Measurements from ENCODE around the gene BNIPL. TPM values are rescaled to one million over a fixed set of nuclear protein-coding genes. Genes with fewer than 3 reads are reported as not detected.

BNIPL gene
- total RNA-seq, 1 donor from 2014 or later, result 0.43 TPM

DNA sequence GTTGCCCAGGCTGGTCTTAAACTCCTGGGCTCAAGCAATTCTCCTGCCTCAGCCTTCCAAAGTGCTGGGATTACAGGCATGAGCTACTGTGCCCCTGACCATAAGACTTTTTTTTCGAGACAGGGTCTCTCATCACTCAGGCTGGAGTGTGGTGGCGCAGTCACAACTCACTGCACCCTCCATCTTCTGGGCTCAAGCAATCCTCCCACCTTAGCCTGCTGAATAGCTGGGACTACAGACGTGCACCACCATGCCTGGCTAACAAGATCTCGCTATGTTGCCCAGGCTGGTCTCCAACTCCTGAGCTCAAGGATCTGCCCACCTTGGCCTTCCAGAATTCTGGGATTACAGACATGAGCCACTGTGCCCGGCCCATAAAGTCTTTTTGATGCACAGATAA lies 13.1 kb downstream of the BNIPL start:
- intact Hi-C loops (cut with DNase I), result no loop called here
- DNase-seq (no peak), ATAC-seq (ENCODE audit: poor library complexity) (no peak)

DNA sequence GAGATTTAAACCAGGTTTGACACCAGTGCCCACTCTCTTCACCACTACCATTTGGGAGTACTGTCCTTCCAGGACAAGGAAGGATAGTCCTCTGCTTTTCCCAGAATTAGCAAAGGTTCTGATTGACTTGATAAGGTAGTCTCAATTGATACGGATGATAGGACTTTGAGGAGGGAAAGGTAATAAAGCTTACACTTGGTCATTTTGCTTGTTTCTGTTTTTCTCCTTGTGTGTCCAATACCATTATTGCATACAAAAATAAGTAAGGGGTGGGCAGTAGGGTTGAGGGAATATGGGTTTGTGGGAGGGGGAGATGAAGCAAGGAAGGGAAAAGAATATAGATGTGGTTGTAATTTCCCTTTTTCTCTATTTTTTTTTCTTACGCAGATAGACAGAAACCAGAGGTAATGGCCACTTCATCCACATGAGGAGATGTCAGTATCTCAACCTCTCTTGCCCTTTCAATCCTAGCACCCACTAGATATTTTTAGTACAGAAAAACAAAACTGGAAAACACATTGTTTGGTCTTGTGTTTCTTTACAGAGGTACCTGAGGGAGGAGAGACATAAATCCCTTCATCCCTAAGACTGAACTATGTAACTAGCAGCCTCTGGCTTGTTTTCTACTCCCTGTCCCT lies 13.8 kb downstream of the BNIPL start:
- ATAC-seq (ENCODE audit: poor library complexity) (no peak), DNase-seq (no peak)
- intact Hi-C loops (cut with DNase I), result no loop called here

DNA sequence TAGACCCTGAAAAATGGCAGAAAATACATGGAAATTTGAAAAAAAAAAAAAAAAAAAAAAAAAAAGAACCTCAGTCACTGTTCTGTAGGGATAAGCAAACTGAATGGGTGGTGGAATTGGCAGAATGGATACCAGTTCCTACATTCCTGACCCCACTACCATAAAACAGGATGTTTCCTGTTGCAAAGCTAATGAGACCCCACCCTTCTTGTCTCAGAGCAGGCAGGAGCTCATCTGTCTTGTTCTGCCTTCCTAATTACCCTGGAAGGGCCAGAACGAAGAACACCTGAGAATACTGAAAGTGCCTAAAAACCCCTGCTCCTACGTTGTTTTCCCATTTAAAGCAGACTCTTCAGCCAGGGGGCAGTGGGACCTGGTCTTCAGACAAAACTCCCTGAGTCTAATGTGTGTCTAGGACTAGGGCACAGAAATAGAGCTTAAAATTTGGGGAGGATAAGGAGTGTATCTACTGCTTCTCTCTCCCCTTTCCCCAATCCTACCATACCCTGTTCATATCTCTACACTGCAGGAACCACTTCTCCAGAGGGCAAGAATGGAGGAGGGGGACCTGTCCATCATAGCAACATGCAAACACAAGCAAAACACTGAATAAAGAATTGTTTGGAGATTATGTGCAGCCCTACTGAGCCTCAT lies 15.1 kb downstream of the BNIPL start:
- no peak for DNase-seq
- ATAC-seq (ENCODE audit: poor library complexity), result no peak

DNA sequence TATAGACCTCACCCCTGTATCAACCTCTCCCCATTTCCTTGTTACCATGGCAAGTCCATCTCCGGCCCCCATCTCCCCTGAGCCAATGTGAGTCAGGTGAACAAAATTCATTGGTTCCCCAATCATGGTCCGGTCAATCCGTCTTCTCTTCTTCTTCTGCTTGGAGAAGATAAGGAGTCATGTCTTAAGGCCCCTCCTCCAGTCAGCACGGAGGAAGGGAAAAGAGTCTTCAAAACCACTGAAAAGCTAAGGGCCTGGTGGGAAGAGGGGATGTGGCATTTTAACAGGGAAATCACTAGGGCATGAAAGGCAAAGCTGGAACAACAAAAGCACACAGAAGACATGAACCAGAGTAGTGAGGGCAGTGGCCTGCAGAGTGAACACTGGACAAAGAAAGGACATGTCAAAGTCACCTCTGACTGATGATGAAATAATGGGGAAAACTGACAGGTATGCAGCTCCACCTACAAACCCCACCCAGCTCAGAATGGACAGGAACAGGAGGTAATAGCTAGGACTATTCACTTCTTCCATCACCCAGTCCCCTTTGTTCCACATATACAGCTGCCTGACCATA lies 18.7 kb downstream of the BNIPL start:
- no peak for ATAC-seq (ENCODE audit: poor library complexity)
- DNase-seq, result no peak
- intact Hi-C loops (cut with DNase I), result no loop called here

More for the DNA sequence above, 15.1 kb downstream of the BNIPL start:
- intact Hi-C loops (cut with DNase I), result no loop called here

DNA sequence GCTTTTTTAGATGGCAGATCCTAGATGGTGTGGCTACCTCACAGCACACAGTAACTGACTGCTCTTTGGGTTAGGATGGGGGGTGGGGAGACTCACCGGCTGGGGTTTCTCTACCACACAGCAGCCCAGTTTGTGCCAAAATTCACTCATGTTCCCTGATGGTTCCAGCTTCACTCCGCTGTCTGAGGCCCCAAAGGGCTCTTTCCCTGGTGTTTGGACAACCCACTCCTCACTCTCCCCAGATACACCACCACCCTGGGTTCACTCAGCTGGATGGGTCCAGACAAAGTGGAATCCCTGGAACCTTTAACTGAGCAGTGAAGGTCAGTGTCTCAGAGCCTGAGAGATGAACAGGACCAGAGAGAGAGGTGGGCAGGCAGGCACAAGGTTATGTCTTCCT lies 19.2 kb downstream of the BNIPL start:
- no peak for ATAC-seq (ENCODE audit: poor library complexity)
- no peak for DNase-seq
- intact Hi-C loops (cut with DNase I), result no loop called here

DNA sequence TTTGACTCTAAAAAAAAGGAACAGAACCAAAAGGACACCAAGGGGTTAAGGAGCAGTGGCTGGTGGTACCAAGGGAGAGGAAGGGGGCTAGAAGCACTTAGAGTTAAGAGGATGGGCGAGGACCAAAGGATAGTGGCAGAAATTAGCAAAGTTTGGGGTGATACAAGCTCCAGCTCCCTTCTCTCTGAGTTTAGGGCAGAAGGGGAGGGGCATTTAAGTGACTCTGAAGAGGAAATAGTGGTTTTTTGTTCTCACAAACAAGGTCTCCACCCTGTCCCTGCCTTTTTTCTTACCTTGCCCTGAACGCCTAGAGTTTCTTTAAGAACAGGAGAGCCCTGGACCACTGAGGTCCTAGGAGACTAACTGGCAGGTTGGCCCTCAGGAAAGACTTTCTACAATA lies 19.8 kb downstream of the BNIPL start:
- DNase-seq (no peak), ATAC-seq (ENCODE audit: poor library complexity) (no peak)
- intact Hi-C loops (cut with DNase I), result no loop called here

DNA sequence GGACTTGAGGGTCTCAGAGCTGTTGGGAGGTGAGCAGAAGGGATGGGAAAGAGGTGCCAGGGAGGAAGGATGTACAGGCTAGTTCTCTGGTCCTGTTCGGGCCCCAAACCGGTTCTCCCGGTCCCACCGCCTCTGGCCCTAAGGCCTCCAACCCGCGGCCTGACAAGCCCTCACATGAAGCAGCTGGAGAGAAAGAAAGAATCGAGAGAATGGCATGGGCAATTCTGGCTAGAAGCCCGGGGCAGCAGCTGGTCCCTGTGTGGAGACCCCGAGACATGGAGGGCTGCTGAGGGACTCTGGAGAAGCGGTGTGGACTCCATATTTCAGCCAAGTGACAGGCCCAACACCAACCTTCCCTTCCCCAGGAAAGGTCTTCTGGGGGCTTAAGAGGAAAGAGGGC lies 22.3 kb downstream of the BNIPL start:
- DNase-seq (peak; percentile 44), ATAC-seq (ENCODE audit: poor library complexity) (peak; percentile 2)
- intact Hi-C loops (cut with DNase I), result no loop called here

DNA sequence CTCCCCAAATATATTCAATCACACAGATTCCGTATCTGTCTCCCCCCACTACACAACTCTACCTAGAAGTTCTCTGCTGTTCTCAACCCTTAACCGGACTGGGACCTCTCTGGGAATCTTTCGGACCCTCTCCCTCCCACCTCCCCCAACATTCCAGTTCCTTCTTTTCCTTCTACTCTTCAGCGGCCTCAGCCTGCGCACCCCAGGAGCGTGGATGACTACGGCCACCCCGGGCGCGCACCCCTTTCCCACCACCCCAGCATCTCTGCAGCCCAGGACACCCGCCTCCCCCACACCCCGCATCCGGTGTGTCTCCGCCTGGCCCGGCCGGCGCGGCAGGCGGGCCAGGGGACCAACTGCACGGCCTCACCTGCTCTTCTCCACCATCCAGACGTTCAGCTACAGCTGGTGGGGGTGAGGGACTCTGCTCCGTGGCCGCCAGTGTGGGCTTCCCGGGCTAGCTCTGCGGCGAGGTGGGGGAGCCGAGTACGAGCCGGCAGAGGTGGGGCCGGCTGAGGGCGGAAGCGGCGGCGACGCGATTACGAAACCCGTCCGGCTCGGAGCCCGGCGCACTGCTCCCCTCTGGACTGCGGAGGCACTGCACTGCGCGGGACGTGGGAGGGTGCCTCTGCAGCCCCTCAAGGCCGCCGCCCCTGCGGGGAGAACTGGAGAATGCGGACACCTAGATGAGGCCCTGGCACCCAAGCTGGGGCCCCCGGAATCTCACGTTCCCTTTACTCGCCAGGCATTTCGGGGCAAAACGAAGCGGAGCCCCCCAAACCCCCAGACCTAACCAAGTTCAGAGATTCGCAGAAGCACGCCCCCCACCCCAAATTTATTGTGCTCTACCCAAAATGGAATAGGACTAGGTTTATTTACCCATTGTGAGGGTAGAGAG lies 23.0 kb downstream of the BNIPL start, which contains the start of gene CDC42SE1:
TSS of gene CDC42SE1 (minus strand) at position 514 of the 898 bp plus-strand sequence. CDS start 3,892 bp downstream, outside the sequence.
- DNase-seq (peak; percentile 92), ATAC-seq (ENCODE audit: poor library complexity) (peak; percentile 97)
- intact Hi-C loops (cut with DNase I), result no loop called here

DNA sequence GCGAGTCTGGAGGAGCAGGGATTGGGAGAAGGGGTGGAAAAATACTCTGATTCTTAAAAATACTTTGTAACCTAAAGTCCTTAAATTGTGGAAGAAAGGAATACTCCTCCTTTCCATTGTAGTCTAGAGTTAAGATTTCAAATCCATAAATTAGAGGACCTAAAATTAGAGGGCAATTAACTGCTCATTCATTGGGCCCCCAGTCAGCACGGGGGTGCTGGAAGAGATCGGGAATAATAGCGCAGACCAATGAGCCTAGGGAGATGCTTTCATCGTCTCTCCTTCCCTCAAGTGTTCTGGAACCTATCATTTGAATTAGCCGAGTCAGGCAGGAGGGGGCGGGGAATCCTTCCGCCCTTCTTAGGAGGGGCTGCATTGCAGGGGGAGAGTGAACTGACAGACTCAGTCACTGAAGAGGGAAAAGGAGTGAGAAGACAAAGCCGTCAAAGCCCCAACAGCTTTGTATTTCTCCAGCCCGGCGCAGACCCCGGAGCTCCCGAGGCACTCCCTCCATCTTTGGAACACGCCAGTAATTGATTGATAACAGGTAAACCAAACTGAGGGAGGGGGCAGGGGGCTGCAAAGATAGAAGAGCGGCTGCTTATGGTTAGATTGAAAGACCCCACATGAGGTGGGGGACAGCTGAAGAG lies 23.7 kb downstream of the BNIPL start, which contains the start of gene MLLT11:
TSS of gene MLLT11 (plus strand) at position 391 of the 650 bp plus-strand sequence. CDS start 6,828 bp downstream, outside the sequence.
- ATAC-seq (ENCODE audit: poor library complexity), result peak; percentile 54
- intact Hi-C loops (cut with DNase I), result no loop called here
- DNase-seq, result peak; percentile 45

DNA sequence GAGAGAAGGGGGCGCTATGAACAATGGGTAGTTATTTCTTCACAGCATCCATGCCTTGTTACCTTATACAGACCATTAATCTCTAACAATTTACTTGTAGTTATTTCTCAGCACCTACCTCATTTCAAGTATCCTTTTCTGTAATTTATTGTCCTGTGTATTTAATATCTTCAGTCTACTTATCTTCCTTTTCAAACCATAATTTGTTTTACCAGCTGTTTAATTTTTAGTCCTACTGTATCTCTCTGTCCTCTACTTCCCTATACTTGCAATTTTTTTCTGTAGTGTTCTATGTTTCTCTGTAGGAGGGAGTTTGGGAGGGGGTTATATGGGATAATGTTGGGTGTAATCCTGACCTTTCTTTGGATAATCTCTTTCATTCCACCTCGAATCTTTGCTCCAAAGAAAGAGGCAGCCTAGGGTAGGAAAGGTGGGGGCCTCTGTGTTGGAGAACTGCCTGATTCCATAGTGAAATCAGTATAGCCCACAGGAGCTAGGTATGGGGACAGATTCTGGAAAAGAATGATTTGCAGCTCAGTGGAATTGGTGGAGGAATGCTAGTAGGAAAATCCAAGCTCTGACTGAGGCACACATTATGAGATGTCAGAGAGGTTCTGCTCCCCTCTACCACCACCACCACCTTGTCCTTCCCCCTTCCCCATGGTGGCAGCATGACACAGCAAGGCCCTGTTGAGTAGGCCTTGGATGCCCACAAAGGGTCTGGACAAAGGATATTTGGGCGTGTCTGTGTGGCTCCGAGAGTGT lies 24.5 kb downstream of the BNIPL start:
- intact Hi-C loops (cut with DNase I), result no loop called here
- ATAC-seq (ENCODE audit: poor library complexity) (no peak), DNase-seq (no peak)

DNA sequence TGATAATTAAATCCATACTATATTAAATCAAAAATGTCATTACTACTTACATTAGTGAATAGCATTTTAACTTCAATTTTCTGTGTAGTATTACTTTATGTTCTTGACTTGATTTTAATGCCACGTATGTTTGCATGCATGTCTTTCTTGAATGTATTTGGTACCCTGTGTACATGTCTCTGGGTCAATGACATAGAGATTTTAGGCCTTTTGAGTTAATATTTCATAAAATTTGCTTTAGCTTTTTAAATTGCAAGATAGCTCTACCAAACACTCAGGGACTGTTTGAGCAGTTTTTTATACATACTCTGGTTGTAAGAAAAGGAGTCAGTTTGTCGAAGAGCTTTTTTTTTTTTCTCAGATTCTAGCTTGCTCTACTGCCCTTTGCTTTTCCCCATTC lies 25.3 kb downstream of the BNIPL start:
- DNase-seq (no peak), ATAC-seq (ENCODE audit: poor library complexity) (no peak)
- intact Hi-C loops (cut with DNase I), result no loop called here

DNA sequence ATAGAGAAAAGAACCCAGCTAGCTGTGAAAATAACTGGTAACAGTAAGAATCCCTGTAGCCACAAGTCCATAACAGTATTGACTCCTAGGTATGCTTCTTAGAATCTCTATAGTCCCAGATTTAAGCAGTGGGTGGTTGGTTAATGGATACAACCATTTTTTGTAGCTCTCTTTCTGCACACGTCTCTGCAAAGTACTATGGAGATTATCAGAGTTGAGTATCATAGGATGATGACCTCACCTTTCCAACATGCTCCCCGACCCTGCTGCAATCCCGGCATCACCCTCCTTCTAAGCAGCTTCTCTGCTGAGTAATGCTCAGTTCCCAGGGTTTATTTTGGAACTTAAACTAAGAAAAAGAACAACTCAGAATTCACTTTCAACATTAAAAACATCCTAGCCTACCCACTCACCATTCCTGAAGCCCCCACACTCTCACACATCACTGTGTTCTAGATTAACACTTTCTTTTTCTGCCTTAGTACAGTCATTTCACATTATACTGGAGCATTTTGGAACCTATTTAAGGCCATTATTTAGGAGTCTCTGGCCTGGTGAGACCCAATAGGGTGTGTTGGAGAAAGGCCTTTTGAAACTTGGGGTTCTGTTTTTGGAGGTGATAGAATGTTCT lies 26.5 kb downstream of the BNIPL start:
- ATAC-seq (ENCODE audit: poor library complexity) (no peak), DNase-seq (no peak)
- intact Hi-C loops (cut with DNase I), result no loop called here

DNA sequence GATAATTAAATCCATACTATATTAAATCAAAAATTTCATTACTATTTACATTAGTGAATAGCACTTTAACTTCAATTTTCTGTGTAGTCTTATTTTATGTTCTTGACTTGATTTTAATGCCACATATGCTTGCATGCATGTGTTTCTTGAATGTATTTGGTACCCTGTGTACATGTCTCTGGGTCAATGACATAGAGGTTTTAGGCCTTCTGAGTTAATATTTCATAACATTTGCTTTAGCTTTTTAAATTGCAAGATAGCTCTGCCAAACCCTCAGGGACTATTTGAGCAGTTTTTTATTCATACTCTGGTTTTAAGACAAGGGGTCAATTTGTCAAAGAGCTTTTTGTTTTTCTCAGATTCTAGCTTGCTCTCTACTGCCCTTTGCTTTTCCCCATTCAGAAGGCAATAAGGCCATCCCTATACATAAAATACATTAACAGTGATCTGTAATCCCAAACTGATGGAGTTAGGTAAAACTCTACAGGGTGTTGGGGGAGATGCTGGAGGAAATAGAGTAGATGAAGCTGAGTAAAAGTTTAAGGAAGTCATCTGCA lies 28.8 kb downstream of the BNIPL start:
- intact Hi-C loops (cut with DNase I), result no loop called here
- ATAC-seq (ENCODE audit: poor library complexity) (no peak), DNase-seq (no peak)

DNA sequence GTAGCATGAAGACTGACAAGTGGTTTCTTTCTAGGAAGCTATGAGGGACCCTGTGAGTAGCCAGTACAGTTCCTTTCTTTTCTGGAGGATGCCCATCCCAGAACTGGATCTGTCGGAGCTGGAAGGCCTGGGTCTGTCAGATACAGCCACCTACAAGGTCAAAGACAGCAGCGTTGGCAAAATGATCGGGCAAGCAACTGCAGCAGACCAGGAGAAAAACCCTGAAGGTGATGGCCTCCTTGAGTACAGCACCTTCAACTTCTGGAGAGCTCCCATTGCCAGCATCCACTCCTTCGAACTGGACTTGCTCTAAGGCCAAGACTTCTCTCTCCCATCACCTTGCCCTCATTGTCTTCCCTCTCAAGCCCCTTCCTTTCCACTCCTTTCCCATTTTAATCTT lies 30.8 kb downstream of the BNIPL start:
- no peak for ATAC-seq (ENCODE audit: poor library complexity)
- intact Hi-C loops (cut with DNase I), result no loop called here

DNA sequence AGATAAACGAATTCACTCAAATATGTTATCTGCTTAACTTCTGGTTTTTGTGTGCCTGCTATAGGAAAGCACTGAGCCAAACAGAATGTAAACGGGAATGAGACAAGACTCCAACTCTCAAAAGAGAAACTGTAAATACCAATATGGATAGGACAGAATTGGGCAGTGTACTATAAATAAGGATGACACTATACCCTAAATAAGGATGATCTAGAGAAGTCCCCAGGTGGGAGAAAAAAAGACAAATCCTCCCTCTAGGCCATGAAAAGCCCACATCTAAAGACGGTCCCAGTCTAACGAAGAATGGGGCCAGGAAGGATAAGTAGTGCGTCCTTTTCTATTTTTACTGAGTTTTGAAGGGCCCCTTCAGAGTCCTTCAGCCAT lies 32.7 kb downstream of the BNIPL start:
- DNase-seq (no peak), ATAC-seq (ENCODE audit: poor library complexity) (no peak)
- intact Hi-C loops (cut with DNase I), result no loop called here

More for the DNA sequence above, 30.8 kb downstream of the BNIPL start:
- no peak for DNase-seq

DNA sequence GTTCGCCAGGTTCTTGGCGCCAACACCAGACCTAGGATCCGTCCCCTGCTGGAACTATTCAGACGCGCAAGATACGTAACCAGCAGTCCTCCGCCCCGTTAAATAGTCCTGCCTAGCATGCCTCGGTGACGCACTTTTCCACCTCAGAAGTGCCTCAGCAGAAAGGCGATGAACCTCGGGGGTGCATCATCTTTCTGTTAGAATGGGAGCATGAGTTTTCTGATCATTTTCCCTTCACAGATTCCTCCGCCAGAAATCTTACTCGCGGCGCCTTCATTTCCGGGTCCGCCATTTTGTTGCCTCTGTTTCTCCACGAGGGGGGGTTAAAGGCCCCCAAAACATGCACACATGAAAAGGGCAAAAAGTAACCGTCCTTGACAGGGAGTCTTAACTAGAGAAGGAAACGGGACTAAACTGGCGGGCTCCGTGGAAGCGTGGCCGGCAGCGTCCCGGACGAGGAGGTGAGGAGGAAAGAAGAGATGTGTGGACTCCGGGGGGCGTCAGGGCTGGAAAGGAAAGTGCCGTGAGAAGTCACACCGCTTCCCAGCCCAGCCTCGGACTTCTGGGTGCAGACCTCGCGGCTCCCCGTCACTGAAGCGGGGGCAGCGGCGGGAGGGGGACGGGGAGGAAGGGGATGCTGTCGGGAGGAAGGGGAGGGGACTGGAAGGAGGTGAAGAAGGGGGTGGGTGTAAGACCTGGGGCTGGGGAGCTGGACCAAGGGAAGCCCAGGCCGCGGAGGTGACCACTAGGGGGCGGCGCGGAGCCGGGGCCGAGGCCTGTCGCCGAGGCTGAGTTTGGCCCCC lies 34.3 kb downstream of the BNIPL start, which contains the start of gene GABPB2:
TSS of gene GABPB2 (plus strand) at position 288 of the 803 bp plus-strand sequence. CDS start 17,429 bp downstream, outside the sequence.
- DNase-seq (peak; percentile 95), ATAC-seq (ENCODE audit: poor library complexity) (peak; percentile 95)
- intact Hi-C loops (cut with DNase I), result no loop called here
